Body of pancreas (tissue), 4 donors: ENCODE data around the gene SLC17A7.
A peak's percentile ranks its signal among the peaks of the same experiment; 100 is the strongest.

Experiments
- POLR2A ChIP-seq, 3 donors: fragments of 450-650 bp; IDR thresholded peaks; one replicate each; pipeline ENCODE4 v1.6.1; 2016; ENCODE audit warnings: antibody characterized with exemption in 3 of 3, mild to moderate bottlenecking in 2 of 3
- TF ChIP-seq, protein P1 (sequence below), 7 experiments: fragments of 450-650 bp in 4 of 7; fragments of 200-600 bp in 3 of 7; sonication (generic) in 3 of 7; IDR thresholded peaks; one replicate each; pipeline ENCODE4 v1.5.1; 2016 to 2019; ENCODE audit warnings: antibody characterized with exemption in 7 of 7

DNA sequence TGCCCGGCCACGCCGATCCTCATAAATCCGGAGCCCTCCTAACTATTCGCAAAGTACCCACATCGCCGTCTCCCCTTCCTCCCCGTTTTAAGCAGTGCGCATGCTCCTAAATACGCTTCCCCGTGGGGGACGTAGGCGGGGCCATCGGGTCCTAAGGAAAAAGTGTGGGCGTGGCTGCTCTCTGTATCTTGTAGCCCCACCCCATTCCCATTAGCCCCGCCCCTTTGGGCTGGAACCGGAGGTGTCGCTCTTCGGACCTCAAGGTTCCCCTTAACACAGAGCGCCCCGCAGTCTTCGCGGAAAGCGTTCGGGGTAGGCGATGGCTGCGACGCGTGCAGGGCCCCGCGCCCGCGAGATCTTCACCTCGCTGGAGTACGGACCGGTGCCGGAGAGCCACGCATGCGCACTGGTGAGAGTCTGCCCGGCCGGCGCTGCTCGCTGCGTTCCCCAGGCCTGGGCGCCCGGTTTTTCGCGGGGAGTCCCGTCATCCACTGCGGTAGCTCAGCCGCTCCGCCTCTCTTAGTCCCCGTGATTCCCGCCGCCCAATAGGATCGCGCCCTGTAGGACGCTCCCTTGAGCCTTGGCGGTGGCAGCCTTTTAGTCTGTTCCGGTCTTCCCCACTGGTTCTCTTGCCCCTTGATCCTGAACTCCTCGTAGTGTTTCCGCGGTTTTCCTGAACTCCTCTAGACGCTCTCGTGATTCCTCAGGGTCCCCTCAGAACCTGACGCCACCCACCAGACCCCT is 11.9 kb upstream of the SLC17A7 start, which contains the start of gene ALDH16A1:
- TF ChIP-seq POLR2A (IDR thresholded peaks at IDR 0.05): peak; percentile 73 to 92 (median 91)
- TF ChIP-seq, protein P1, sequence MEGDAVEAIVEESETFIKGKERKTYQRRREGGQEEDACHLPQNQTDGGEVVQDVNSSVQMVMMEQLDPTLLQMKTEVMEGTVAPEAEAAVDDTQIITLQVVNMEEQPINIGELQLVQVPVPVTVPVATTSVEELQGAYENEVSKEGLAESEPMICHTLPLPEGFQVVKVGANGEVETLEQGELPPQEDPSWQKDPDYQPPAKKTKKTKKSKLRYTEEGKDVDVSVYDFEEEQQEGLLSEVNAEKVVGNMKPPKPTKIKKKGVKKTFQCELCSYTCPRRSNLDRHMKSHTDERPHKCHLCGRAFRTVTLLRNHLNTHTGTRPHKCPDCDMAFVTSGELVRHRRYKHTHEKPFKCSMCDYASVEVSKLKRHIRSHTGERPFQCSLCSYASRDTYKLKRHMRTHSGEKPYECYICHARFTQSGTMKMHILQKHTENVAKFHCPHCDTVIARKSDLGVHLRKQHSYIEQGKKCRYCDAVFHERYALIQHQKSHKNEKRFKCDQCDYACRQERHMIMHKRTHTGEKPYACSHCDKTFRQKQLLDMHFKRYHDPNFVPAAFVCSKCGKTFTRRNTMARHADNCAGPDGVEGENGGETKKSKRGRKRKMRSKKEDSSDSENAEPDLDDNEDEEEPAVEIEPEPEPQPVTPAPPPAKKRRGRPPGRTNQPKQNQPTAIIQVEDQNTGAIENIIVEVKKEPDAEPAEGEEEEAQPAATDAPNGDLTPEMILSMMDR (IDR thresholded peaks at IDR 0.05): no peak
